Fibroblast of mammary gland (primary cell): ENCODE data around the gene PRICKLE1.

Experiments used
- DNase-seq: peaks from one replicate; pipeline ENCODE4 v3.0.0-alpha.2; 2010; ENCODE audit warnings: low read depth
- H3K4me3 ChIP-seq: 2 replicates; pipeline ENCODE4 v1.5.1; 2011; ENCODE audit warnings: low read depth, mild to moderate bottlenecking, low read length, moderate library complexity; ENCODE audit not compliant: control insufficient read depth
- TF ChIP-seq, protein P1 (sequence below): conservative IDR thresholded peaks from 2 replicates; pipeline ENCODE4 v1.5.1; 2011; ENCODE audit warnings: low read depth, low read length, inconsistent platforms; ENCODE audit not compliant: control insufficient read depth, insufficient read depth

The PRICKLE1 gene

DNA sequence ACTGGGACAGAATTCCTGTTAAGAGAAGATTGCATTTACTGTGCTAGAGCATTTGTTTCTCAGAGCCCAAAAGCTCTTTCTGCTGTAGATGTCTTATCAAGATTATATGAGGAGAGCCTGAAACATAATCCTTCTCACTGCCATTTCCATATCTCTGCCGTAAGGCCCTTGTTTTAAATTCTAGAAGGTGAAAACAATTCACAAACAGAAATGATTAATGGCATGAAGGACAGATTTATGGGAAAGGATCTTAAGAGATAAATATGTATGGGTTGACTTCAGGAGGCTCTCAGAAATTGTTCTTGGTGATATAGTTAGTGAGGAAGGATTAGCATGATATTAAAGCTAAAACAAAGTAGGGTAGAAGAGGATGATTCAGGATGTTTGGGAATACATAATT lies 40.8 kb upstream of the PRICKLE1 start:
- DNase-seq, result no peak
- no peak overlapping the region for H3K4me3 ChIP-seq
- TF ChIP-seq, protein P1, sequence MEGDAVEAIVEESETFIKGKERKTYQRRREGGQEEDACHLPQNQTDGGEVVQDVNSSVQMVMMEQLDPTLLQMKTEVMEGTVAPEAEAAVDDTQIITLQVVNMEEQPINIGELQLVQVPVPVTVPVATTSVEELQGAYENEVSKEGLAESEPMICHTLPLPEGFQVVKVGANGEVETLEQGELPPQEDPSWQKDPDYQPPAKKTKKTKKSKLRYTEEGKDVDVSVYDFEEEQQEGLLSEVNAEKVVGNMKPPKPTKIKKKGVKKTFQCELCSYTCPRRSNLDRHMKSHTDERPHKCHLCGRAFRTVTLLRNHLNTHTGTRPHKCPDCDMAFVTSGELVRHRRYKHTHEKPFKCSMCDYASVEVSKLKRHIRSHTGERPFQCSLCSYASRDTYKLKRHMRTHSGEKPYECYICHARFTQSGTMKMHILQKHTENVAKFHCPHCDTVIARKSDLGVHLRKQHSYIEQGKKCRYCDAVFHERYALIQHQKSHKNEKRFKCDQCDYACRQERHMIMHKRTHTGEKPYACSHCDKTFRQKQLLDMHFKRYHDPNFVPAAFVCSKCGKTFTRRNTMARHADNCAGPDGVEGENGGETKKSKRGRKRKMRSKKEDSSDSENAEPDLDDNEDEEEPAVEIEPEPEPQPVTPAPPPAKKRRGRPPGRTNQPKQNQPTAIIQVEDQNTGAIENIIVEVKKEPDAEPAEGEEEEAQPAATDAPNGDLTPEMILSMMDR, result no peak

DNA sequence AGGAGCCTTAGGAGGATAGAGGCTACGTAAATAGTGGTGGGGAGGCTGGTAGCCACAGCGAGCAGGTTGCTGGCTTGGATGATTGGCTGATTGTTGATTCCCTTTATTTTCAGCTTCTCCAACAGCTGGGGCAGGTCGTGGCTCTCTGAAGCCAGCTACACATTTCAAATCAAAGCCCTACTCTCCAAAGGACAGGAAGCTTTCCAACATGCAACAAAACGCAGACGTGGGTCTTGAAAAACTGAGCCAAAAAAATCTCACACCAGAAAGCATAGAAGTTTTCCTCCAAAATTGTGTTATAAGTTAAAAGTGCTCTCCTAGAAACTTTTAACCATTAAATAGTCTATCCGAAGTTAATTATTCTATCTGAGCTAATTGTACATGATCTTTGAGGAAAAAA lies 37.6 kb upstream of the PRICKLE1 start:
- no peak overlapping the region for H3K4me3 ChIP-seq
- TF ChIP-seq, protein P1, result no peak
- DNase-seq, result no peak

- TF ChIP-seq, protein P1, result no peak
- H3K4me3 ChIP-seq, result no peak overlapping the region
- DNase-seq, result no peak
Measured at GRCh38 chr12:42625611-42626010, 36.1 kb upstream of the PRICKLE1 start.

DNA sequence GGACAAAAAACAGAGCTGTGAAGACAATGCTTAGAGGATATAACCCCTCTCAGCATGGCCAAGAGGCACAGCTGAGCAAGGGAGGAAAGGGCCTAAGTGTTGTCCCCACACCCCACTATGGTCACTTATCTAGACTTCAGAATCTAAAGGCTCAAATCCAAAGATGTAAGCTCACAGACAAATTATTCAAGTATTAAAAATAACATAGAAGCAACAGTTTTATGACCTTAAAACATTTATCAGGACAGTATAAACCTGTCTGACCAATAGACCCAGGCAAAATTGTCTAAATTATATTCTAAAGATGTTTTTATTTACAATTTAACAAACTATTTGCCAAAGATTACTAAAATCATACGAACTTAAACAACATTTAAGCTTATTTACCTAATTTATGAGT lies 28.1 kb upstream of the PRICKLE1 start:
- DNase-seq, result no peak
- H3K4me3 ChIP-seq, result no peak overlapping the region
- TF ChIP-seq, protein P1, result no peak

DNA sequence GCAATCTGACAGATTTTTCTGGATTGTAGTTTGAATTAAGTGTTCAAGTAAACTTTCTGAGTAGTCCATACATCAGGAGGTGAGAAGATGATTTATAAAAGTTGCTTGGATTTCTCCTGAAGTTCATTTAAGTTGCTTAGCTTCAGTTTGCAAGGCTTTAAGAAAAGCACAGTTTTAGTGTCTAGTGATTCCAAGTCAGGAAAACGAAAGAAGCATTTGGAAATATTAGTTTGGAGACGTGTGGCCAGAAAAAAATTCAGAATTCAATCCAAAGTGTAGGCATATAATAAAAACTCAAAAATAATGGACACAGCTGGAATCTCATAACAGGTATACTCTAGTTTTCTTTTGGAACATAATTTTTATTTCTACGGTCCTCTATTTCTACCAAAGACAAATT lies 25.5 kb upstream of the PRICKLE1 start:
- DNase-seq, result no peak
- TF ChIP-seq, protein P1, result no peak
- H3K4me3 ChIP-seq, result no peak overlapping the region

GRCh38 chr12:42612231-42612613 lies 22.7 kb upstream of the PRICKLE1 start:
- peak; percentile 44 for DNase-seq
- TF ChIP-seq, protein P1, result no peak
- no peak overlapping the region for H3K4me3 ChIP-seq

DNA sequence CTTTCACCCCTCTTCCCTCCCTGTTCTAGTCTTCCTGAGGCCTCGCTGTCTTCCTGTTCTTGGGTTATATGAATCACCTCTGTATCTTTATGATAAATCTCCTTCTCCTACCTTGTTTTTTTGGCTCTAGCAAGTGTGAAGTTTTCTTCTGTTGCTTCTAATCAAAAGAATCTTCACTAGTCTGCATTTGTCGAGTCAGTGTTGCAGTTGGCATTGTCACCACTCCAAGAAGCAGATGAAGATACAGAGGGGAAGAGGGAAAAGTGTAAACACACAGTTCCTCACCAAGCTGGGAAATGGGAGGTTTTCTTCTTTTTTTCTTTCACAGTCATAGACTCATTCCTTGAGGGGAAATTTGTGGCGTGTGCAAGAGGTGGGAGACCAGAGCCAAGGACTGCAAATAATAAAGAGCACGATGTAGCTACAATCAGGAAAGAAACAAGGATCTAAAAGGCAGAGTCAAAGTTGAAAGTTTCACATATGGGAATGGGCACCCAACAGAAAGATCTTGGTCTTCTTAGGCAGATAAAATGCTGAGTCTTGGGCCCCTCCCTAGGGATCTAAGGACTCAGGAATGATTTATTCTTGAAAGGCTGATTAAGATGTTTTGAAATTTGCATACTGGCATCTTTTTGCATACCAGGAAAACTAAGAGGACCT lies 22.2 kb upstream of the PRICKLE1 start:
- peak; percentile 10 for DNase-seq
- no peak overlapping the region for H3K4me3 ChIP-seq
- TF ChIP-seq, protein P1, result no peak
